Measurements from ENCODE around the gene DNAH8.

DNA sequence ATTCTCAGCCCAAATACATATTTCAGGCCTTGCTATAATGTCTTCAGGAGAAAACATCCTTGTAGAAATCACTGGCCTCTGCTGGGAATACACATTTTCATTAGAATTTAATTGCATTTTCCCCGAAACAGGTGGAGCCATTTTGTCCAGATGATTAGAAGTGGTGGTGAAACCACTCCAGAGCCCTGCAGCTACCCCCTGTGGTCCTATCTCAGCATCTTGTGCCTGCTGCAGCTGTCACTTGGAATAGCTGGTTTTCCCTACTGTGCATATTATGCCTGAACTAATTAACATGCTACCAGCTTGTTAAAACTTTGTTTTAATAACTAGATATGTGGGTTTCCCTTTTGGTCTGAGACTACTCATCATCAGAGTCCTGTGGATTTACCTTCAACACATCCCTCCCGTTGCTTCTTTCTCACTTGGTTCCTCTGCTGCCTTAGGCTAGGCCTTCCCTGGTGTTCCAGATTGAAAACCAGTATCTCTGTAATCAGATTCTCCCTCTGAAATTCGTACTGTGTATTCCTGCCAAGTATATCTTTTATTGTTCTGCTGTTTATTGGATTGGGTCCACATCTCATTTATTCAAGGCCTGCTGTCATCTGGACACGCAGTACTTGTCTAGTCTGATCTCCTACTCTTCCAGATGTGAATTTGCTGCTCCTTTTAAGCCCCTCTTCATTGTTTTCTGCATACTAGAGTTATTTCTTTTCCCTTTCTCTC is 15.2 kb downstream of the DNAH8 start:
- TF ChIP-seq CTCF (IDR thresholded peaks at IDR 0.05) (no peak), POLR2A (IDR thresholded peaks at IDR 0.05) (no peak)

All from tibial nerve (tissue), 3 donors.